Inferior parietal cortex (tissue), 1 donor: ENCODE data around the gene TUBA4B.

Source experiments
- DNase-seq: peaks from one replicate; pipeline ENCODE4 v3.0.0-alpha.2; 2016; ENCODE audit errors: extremely low spot score

Gene TUBA4B

DNA sequence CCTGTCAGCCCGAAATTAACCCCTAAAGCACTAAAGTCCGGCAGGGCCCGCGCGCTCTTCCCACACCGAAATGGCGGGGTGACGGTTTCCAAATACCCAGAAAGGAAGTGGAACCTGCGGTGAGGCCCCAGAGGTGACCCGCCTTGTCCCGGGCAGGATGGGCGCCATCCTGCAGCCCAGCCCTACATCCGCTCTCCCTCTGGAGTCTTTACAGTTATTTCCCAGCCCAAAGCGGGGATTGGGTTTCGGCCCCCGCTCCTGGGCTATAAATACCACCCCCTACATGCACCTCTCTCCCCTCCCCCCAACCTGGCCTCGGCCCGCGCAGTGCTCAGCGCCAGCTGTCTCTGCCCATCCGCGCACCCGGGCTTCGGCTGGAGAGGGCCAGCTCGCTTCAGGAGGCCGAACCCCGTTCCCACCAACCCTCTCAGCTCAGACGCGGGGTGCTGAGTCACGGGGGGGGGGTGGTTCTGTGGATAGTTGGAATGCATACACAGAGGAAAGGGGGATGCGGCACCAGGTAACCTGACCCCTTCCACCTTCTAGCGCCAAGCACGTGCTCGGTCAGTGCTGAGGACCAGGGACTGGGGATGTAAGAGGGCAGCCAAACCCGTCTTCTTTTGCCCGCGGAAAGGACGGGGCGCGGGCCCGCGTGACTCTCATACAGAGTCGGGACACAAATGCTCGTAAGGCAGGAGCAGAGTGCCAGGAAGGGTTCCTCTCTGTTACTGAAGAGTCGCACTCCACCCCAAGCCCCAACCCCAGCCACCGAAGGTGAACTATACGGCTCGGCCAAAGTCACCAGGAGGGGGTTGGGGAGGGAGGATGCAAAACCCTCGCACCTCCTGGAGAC lies at the start of gene TUBA4B:
TSS of gene TUBA4B (plus strand) at position 344 of the 853 bp plus-strand sequence. CDS start at position 509, 165 bp downstream.
- peak; percentile 4 for DNase-seq

DNA sequence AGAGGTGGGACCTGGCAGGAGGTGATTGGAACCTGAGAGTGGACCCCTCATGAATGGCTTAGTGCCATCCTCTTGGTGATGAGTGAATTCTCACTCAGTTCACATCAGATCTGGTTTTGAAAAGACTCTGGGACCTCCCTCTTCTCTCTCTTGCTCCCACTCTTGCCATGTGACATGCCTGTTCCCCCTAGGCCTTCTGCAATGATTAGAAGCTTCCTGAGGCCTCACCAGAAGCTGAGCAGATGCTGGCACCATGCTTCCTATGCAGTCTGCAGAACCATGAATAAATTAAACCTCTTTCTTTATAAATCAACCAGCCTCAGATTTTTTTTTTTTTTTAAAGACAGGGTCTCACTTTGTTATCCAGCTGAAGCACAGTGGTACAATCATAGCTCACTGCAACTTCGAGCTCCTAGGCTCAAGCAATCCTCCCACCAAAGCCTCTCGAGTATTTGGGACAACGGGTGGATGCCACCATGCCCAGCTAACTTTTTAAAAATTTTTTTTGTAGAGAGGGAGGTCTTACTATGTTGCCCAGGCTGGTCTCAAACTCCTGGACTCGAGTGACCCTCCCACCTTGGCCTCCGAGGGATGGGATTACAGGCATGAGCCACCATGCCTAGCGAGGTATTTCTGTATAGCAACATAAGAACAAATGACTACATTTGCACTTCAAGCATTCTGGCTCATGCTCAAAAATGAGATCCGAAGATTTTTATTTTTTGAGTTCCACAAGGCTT lies 48.4 kb upstream of the TUBA4B start:
- no peak for DNase-seq

DNA sequence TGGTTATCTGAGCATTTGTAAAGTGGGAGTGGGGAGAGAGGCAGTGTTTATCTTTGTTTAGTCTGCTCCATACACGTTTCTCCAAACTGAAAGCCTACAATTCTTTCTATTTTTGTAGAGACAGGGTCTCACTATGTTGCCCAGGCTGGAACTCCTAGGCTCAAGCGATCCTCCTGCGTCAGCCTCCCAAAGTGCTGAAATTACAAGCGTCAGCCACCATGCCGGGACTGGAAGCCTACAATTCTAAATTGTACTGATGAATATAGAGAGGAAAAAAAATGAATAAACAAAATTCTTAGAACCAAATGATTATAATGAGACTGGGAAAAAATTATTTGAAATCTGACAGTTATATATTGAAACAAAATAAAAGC lies 47.9 kb upstream of the TUBA4B start:
- no peak for DNase-seq

DNA sequence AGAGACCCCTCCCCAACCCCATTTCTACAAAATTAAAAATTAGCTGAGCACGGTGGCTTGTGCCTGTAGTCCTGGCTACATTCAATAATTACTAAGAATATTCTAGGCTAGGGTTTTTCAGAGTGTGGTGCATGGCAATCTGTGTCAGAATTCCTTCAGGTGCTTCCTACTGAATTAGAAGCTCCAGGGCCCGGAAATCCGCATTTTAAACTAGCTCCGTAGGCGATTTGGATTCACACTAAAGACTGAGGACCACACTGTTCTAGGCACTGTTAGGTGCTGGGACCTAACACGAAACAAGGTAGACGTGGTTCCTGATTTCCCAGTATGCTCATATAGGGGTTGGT lies 47.1 kb upstream of the TUBA4B start:
- no peak for DNase-seq

DNA sequence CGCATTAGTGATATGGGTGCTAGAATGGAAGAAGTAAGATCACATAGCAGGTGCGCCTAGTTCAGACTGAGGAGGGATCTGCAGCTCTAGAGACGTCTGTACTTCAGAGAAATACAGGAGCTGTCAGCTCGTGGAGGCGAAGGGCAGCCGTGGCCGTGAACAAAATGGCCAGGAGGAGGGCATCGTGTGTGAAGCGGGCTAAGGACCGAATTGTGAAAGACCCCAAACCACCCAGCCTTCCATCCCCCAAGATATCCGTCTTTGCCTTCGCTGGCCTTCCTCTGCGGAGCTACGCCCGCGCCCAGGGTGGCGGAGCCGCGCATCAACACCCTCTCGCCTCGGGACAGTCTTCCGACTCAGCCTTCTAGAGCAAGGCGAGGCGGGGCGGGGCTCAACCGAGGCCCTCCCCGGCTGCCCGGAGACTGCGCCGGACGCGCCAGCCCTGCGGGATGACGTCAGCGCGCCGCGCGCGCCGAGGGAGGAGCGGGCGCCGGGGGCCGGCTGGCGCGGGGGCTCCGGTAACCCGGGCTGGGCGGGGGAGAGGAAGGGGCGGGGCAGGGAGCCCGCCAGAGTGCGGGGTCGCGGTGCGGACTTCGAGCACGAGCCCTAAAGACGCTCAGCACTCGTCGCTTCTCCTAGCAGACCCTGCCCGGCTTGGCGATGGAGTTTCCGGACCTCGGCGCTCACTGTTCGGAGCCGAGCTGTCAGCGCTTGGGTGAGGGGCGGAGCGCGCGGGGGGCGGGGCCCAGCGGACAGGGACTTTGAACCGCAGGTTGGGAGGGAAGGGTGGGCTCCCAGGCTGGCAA lies 46.5 kb upstream of the TUBA4B start, which contains the start of gene ZFAND2B:
TSS of gene ZFAND2B (plus strand) at position 455 of the 806 bp plus-strand sequence. CDS start at position 661, 206 bp downstream.
- DNase-seq, result peak; percentile 94

DNA sequence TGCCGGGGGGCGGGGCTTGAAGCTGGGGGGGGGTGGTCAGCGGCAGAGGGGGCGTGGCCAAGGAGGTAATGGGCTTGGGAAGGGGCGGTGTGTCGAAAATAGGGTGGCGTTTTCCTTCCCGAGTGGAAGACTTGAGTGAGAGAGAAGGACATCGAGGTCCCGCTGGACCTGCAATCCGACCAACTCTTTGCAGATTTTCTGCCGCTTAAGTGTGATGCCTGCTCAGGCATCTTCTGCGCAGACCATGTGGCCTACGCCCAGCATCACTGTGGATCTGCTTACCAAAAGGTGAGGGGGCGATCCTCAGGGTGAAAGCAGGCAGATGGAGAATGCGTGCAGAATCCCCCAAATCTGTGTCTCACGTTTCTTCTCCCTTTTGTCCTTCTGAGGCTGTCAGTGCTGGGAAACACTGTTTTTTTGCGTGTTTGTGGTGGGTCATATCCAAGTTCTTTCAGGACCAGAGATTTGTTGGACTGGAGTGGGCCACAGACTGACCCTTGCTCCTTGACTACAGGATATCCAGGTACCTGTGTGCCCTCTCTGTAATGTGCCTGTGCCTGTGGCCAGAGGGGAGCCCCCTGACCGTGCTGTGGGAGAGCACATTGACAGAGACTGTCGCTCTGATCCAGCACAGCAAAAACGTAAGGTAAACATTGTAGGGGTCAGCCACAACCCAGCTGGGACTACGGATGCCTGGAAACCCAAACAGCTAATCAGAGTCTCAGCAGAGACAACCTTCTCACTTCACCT lies 45.7 kb upstream of the TUBA4B start:
- DNase-seq, result peak; percentile 43

DNA sequence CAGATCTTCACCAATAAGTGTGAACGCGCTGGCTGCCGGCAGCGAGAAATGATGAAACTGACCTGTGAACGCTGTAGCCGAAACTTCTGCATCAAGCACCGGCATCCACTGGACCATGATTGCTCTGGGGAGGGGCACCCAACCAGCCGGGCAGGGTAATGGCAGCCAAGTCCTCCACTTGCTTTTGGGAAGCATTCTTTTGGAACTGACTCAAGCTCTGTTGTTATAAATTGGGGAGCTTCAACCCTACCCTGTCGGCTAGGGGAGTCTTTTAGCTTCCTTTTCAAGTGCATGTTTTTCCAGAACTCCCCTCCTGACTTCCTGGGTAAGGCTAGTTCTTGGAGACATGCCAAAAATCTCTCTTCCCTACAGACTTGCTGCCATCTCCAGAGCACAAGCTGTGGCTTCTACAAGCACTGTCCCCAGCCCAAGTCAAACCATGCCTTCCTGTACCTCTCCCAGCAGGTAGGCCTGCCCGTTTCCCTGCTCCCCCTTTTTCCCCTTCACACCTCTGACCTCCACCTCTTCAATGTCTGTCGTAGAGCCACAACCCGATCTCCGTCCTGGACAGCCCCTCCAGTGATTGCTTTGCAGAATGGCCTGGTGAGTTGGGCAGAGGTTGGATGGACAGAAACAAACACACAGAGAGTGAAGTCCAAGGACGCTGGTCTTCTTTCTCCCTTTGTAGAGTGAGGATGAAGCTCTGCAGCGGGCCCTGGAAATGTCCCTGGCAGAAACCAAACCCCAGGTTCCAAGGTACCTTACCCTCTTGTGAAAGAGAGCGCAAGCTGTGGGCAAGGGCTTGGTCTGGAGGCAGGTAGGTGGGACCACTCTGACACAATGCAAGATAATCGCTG lies 44.9 kb upstream of the TUBA4B start:
- no peak for DNase-seq

DNA sequence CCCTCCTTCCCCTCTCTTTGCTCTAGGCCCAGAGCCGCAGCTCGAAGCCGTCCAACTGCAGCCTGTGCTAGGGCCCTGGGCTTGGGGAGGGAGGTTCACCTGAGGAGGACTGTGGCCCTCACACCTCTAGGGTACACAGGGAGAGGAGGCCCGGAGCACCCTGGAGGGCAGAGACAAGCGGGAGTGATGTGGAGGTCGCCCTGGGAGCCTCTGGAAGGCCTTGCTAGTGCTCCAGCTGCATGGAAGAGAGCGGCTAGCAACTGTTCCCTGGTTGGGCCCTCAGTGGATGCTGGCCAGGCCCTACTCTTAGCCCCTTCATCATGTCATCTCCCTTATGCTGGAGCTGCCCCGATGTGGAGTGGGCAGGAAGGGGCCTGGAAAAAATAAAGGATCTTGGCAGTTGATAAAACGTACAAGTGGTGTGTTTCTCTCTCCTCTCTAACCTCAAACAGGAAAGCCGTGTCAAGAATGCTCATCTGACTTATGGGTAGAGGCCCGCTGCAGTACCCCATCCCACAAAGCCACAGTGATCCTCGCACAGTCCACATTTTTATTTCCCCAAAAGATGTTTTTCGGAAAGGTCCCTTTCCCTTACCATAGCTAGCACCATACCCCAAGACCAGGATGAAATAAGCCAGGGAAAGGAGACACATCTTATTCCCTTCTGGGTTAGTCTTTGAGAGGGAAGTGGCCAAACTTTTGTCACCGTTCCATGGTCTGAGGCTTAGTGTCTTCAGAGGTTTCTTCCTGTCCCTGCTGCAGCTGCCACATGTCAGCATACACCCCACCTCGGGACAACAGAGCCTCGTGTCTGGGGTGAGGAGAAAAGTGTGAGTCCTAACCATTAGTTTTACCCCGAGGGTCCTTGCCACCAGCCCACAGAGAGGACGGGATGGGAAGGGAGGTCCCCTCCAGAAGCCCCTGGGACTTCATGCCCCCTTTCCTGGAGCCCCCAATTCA lies 43.5 kb upstream of the TUBA4B start:
- no peak for DNase-seq

DNA sequence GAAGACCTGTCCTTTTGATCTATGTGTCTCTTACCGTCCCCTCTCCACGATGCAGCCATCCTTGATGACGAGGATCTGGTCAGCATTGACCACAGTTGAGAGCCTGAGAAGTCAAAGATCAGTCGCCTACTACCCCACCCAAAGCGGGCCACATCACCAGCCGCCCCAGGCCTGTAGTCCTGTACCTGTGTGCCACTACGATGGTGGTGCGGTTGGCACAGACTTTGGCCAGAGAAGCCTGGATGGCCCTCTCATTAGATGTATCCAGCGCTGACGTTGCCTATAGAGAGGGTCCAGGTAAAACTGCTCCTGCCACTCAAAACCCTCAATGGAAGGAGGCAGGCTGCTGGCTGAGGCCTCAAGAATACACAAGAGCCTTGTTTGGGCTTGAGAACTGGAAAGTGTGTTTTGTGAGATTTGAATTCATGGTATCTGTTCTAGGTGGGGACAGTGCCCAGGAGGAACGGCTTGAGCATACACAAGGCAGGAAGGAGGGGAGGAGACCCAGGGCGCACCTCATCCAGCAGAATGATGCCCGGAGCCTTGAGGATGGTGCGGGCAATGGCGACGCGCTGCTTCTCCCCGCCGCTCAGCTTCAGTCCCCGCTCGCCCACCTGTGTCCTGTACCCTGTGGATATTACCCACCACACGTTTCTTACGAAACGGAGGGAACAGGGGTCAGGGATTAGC lies 42.7 kb upstream of the TUBA4B start:
- DNase-seq, result no peak

DNA sequence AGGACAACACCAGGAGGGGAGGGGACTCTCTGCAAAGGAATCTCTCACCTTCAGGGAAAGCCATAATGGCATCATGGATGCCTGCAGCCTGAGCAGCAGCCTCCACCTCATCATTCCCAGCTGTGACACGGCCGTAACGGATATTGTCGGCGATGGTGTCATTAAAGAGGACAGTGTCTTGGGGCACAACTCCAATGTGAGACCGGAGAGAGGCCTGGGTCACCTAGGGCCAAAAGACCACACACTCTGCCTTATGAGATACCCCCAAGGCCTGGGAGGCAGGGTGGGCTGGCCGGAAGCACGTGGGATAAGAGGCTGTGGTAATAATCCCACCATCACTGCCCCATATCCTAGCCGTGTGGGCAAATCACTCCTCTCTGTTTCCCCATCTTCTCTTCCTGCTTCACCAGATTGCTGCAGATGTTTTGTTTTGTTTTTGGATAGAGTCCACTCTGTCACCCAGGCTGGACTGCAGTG lies 42.1 kb upstream of the TUBA4B start:
- no peak for DNase-seq

DNA sequence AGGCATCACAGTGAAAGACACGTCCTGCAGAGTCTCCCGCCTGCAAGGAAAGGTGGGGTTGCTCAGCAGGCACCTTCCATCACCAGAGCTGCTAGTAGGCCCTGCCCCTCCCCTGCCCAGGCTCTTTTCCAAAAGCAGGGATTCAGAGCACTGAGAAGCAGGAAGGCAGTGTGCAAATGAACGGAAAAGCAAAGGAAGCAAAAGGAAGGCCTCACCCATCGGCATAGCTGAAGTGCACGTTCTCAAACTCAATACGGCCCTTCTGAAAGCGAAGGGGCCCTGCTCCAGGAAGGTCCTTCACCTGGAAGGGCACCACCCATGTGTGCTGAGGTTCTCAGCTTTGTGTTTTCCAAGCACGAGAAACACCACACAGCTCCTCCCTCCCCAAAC lies 40.0 kb upstream of the TUBA4B start:
- DNase-seq, result no peak

DNA sequence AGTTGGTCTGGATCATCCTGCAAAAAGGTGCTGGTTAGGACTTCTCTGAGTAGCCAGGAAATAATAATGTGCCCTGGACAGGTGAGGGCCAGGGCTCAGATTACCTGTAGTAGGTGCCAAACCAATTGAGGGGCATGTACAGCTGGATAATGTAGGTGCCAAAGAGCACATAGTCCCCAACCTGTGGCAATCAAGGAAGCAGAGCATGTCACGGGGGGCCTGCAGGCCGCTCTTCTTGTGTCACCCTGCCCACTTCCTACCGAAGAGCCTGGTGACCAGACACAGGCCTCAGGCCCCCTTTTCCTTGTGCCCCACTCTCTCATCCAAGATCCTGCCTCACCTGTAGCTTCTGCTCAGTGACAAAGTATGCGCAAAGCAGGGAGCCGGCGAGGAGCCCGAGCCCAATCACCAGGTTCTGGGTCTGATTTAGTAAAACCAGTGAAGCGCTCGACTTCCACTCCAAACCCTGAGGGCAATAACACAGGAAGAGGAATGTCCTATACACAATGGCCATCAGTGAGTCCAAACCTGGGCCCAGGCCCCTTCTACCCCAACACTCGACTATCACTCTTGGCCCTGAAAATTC lies 39.5 kb upstream of the TUBA4B start:
- DNase-seq, result no peak

DNA sequence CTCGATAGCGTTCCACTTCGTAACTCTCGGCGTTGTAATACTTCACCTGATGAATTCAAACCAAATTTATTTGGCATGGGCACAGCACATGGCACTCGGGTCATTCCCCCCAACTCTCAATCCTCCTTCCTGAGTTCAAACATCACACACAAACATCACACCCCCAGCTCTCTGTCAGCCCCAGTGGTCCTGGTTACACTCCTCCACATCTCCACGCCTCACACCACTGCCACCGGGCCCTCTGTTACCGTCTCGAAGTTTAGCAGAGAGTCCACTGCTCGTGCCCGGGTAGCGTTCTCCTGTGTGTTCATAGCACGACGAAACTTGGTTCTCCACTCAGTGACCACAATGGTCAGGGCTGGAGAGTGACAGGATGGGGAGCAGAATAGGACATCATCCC lies 38.9 kb upstream of the TUBA4B start:
- DNase-seq, result no peak

DNA sequence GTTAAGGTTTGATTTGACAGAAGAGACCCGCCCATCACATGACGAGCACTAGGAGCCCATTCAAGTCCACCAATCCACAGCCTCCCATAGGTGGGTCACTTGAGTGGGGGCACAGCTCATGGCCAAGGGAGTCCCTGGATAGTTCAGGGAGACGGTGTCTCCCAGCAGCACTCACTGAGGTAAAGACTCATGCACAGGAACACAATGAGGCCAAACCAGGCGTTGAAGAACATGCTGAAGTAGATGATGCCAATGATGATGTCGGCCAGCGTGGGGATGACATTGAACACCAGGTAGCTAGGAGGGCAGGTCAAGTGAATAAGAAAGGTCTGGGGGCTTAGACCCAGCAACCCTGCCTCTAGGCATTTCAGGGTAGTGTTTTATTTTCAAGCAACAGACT lies 38.3 kb upstream of the TUBA4B start:
- DNase-seq, result no peak

DNA sequence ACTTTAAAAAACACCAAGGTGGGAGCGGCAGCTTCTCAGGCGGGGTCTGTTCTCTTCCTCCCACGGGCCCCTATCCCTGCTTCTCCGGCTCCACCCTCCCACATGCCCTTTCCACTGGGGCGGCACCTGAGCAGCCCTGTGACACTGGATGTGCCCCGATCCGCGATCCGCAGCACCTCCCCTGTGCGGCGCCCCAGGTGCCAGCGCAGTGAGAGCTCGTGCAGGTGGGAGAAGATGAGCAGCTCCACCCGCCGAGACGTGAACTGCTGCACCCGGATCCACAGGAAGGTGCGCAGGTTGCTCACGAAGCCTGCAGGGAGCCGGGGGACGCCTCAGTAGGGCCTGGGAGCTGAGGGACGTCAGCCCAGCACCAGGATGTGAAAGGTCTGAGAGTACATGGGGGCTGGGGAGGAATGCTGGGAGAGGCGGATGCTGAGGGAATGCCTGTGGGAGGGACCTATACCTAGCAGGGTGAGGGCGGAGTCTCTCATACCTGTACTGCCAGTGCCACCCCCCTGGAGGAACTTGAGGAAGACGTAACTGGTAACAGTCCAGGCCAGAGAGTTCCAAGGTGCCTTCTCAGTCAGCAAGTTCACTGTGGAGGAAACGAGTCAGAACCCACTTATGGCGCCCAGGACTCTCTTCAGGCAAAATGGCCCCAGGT lies 37.0 kb upstream of the TUBA4B start:
- DNase-seq, result no peak

DNA sequence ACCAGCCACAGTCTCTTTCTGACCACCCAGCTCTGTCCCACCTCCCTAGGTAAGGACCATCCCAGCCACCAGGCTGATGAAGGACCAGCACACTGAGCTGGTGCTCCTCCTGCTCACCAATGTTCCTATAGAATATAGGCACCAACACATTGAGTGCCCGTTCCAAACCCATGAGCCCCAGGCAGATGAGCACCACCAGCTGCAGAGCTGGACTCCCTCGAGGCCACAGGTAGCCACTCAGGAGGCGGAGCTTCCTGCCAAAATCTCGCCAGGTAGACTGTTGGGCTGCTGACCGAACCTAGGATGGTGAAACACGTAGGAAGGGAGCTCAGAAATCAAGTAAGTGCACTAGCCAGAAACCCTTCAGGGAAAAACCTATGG lies 36.5 kb upstream of the TUBA4B start:
- DNase-seq, result no peak

DNA sequence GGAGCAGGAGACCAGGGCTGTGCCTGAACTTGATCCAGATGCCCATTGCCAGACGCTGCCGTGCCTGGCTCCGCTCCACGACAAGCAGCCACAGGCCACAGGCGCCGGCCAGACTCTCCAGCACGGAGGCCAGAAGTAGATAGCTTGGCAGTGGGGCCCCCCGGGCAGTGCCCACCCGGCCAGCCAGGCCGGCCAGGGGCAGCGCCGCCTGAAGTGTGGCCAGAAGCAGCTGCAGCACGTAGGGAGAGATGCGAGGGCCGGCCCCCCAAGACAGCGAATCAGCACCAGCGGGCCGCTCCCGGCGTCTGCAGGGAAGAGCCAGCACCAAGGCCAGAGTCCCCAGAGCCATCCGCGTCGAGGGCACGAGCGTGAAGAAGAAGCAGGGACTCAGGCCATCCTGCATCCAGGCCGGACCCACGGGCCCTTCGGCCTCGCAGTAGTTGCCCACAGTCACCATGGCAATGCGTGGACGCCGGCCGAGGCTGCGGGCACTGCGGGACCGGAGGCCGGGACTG lies 34.8 kb upstream of the TUBA4B start:
- DNase-seq, result peak; percentile 48
